Measurements from ENCODE around the gene UPK3A. TPM values are rescaled to one million over a fixed set of nuclear protein-coding genes. Genes with fewer than 3 reads are reported as not detected.

The UPK3A gene
- total and polyA plus RNA-seq, 2 of the 8 experiments (the other 6 are each of a cell fraction or from before 2014, with no cell fraction given) = 0.35 to 1.7 TPM

DNA sequence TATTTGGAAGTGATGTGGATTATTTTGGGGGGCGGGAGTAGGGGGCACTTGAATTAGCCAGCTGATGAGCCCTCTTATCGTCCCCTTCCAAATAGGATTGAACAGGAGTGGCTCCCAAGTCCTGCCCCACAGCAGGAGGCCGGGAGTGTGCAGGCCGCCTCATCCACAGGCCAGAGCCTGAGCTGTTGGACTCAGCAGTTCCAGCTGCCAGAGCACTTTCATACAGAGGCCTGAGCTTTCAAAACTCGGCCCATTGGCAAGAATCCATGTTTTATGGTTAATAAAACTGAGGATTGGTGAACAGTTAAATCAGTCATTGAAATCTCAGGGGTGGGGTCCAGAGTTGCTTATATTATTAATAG is 34.6 kb downstream of the UPK3A start:
- CTCF ChIA-PET (ENCODE audit: partially characterized antibody) = interaction anchor here (1.0 to 1.3 kb wide), 3 partner anchors 14 to 152 kb away, joined by 3 to 5 read pairs (median 3); no protein-coding TSS in a partner anchor
- Histone ChIP-seq H3K18ac (ENCODE audit: extremely low read depth, low read length) (no peak overlapping the region), H3K9ac (replicated peaks in 1 of 4; ENCODE audit: extremely low read depth in 1 of 4, low read depth in 3 of 4, low read length in 3 of 4) (no peak overlapping the region), H4K8ac (ENCODE audit: extremely low read depth, insufficient read depth, low read length) (no peak overlapping the region; the same call in 1 of the 2 replicates), H3K9me3 (ENCODE audit: insufficient read depth in 2 of 2, low read depth in 1 of 2, low read length in 1 of 2) (no peaks in the 10 kb centered on the region), H2BK20ac (ENCODE audit: low read length) (no peak overlapping the region), H2BK5ac (ENCODE audit: low read depth, low read length) (no peak overlapping the region), H3K27me3 (replicated peaks in 1 of 4; ENCODE audit: control insufficient read depth in 3 of 4, extremely low read depth in 1 of 4, insufficient read depth in 3 of 4, low read length in 3 of 4) (no peaks in the 10 kb centered on the region), H3K4ac (replicated peaks; ENCODE audit: insufficient read length, low read depth, low read length) (no peak overlapping the region), H3K23me2 (ENCODE audit: low read depth, low read length) (no peaks in the 10 kb centered on the region), H2BK12ac (ENCODE audit: low read depth, low read length) (no peak overlapping the region), H3K79me2 (ENCODE audit: control insufficient read depth in 1 of 2, insufficient read depth in 2 of 2, low read length in 2 of 2) (peaks cover 0 to 49% of the 10 kb centered on the region in 2 experiments; a peak in 3 of 4 replicates), H4K20me1 (replicated peaks in 1 of 2; ENCODE audit: control insufficient read depth in 1 of 2, insufficient read depth in 2 of 2, low read length in 2 of 2) (peaks cover 0 to 12% of the 10 kb centered on the region in 2 experiments), H2BK120ac (replicated peaks; ENCODE audit: low read depth, low read length) (no peak overlapping the region), H3K56ac (replicated peaks; ENCODE audit: insufficient read length, low read depth, low read length) (no peak overlapping the region), H2AFZ (ENCODE audit: low read length) (no peak overlapping the region), H3K23ac (ENCODE audit: insufficient read length) (no peak overlapping the region), H3K27ac (ENCODE audit: low read depth, low read length) (no peak overlapping the region), H2BK15ac (ENCODE audit: low read length) (no peak overlapping the region), H3K79me1 (ENCODE audit: low read depth, low read length) (peaks cover 8% of the 10 kb centered on the region), H4K5ac (ENCODE audit: insufficient read length, low read depth, low read length) (no peak overlapping the region), H2AK5ac (ENCODE audit: low read depth, low read length) (no peak overlapping the region), H3K36me3 (ENCODE audit: control insufficient read depth in 2 of 4, insufficient read depth in 4 of 4, low read length in 3 of 4) (peaks cover 0 to 10% (median 5%) of the 10 kb centered on the region in 4 experiments; a peak in 4 of 8 replicates), H3K14ac (ENCODE audit: insufficient read length) (no peak overlapping the region), H3K4me2 (ENCODE audit: insufficient read depth in 1 of 2, low read depth in 2 of 2, low read length in 2 of 2) (no peak overlapping the region), H3K4me3 (ENCODE audit: extremely low read depth in 1 of 4, insufficient read depth in 2 of 4, low read depth in 3 of 4, low read length in 4 of 4) (no peak overlapping the region), H3K4me1 (replicated peaks in 1 of 4; ENCODE audit: control insufficient read depth in 3 of 4, insufficient read depth in 4 of 4, low read length in 3 of 4) (no peaks in the 10 kb centered on the region; a peak in 3 of 7 replicates), H4K91ac (replicated peaks; ENCODE audit: insufficient read length, low read length) (no peak overlapping the region)
- FAIRE-seq (no peak), DNase-seq (ENCODE audit: low read depth in 1 of 2, low spot score in 2 of 2) (no peak)
- POLR2A ChIA-PET (ENCODE audit: partially characterized antibody) = no interaction called here
- 80% methylated on average over 5 of the region's 5 CpGs; no CpG with 5 or more reads in 1 of the 2 experiments for WGBS, 2 experiments (ENCODE audit: extremely low coverage in 1 of 2, insufficient coverage in 1 of 2, insufficient read length in 1 of 2, insufficient replicate concordance in 2 of 2, low coverage in 1 of 2, low lambda C conversion rate in 2 of 2, missing lambda C conversion rate in 1 of 2)
- TF ChIP-seq, protein P1, sequence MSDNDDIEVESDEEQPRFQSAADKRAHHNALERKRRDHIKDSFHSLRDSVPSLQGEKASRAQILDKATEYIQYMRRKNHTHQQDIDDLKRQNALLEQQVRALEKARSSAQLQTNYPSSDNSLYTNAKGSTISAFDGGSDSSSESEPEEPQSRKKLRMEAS (IDR thresholded peaks at IDR 0.05) = no peak
- TF ChIP-seq PHF8 (conservative IDR thresholded peaks at IDR 0.05; ENCODE audit: low read depth, low read length) = no peak
- no peak for TF ChIP-seq HDAC6 (IDR thresholded peaks at IDR 0.05; ENCODE audit: low read depth, low read length)
- no peak for TF ChIP-seq CEBPB (IDR thresholded peaks at IDR 0.05; ENCODE audit: low read depth, low read length)
- TF ChIP-seq SP4 (IDR thresholded peaks at IDR 0.05; ENCODE audit: low read length) = no peak
- no peak for TF ChIP-seq NRF1 (IDR thresholded peaks at IDR 0.05; ENCODE audit: low read depth, low read length)
- TF ChIP-seq TEAD4 (IDR thresholded peaks at IDR 0.05; ENCODE audit: low read depth, low read length) = no peak
- no peak for TF ChIP-seq CBX5 (IDR thresholded peaks at IDR 0.05; ENCODE audit: low read depth, low read length)
- TF ChIP-seq, protein P2, sequence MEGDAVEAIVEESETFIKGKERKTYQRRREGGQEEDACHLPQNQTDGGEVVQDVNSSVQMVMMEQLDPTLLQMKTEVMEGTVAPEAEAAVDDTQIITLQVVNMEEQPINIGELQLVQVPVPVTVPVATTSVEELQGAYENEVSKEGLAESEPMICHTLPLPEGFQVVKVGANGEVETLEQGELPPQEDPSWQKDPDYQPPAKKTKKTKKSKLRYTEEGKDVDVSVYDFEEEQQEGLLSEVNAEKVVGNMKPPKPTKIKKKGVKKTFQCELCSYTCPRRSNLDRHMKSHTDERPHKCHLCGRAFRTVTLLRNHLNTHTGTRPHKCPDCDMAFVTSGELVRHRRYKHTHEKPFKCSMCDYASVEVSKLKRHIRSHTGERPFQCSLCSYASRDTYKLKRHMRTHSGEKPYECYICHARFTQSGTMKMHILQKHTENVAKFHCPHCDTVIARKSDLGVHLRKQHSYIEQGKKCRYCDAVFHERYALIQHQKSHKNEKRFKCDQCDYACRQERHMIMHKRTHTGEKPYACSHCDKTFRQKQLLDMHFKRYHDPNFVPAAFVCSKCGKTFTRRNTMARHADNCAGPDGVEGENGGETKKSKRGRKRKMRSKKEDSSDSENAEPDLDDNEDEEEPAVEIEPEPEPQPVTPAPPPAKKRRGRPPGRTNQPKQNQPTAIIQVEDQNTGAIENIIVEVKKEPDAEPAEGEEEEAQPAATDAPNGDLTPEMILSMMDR (IDR thresholded peaks at IDR 0.05; ENCODE audit: control extremely low read depth in 1 of 3, insufficient read depth in 1 of 3, low read depth in 1 of 3, low read length in 3 of 3) = no peak
- TF ChIP-seq ASH2L (IDR thresholded peaks at IDR 0.05; ENCODE audit: low read length) = no peak
